ENCODE measurements around the gene IGFBP5.

IGFBP5 gene

GRCh38 chr2:216635701-216636550 is 59.4 kb downstream of the IGFBP5 start:
- H3K27ac ChIP-seq = no peak overlapping the region
- peaks cover 18 to 31% of the 10 kb centered on the region in 2 experiments for H3K4me1 ChIP-seq (ENCODE audit: control insufficient read depth in 1 of 2, insufficient read depth in 1 of 2, low read depth in 1 of 2, low read length in 1 of 2)
- no peaks in the 10 kb centered on the region for H3K36me3 ChIP-seq
- TF ChIP-seq, protein P1, sequence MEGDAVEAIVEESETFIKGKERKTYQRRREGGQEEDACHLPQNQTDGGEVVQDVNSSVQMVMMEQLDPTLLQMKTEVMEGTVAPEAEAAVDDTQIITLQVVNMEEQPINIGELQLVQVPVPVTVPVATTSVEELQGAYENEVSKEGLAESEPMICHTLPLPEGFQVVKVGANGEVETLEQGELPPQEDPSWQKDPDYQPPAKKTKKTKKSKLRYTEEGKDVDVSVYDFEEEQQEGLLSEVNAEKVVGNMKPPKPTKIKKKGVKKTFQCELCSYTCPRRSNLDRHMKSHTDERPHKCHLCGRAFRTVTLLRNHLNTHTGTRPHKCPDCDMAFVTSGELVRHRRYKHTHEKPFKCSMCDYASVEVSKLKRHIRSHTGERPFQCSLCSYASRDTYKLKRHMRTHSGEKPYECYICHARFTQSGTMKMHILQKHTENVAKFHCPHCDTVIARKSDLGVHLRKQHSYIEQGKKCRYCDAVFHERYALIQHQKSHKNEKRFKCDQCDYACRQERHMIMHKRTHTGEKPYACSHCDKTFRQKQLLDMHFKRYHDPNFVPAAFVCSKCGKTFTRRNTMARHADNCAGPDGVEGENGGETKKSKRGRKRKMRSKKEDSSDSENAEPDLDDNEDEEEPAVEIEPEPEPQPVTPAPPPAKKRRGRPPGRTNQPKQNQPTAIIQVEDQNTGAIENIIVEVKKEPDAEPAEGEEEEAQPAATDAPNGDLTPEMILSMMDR (IDR thresholded peaks at IDR 0.05) = no peak
- H3K4me3 ChIP-seq (ENCODE audit: low read depth in 1 of 2, low read length in 1 of 2) = no peak overlapping the region
- H3K9me3 ChIP-seq = no peaks in the 10 kb centered on the region
- peaks cover 68% of the 10 kb centered on the region for H3K27me3 ChIP-seq

DNA sequence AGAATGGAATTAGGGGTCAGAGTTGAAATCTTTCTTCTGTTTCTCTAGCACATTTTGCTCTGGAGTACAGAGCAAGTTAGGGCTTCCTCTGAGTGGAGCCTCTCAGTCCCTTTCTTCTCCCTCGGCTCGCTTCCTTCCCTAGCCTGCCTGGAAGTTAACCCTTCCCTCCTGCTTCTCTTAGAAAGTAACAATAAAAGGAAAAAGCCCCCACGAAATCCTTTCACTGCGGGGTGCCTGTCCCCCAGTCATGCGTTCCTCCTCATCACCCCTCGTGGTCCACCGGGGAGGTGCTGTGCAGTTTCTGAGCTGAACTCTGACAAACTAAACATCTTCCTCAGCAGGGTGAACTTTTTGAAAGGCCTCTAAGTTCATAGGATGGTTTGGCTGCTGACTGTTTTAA is 60.2 kb downstream of the IGFBP5 start:
- H3K9me3 ChIP-seq = no peaks in the 10 kb centered on the region
- peaks cover 18 to 31% of the 10 kb centered on the region in 2 experiments for H3K4me1 ChIP-seq (ENCODE audit: control insufficient read depth in 1 of 2, insufficient read depth in 1 of 2, low read depth in 1 of 2, low read length in 1 of 2)
- peaks cover 75% of the 10 kb centered on the region for H3K27me3 ChIP-seq
- peak overlapping the region in 1 of 2 experiments; percentile 48 for H3K4me3 ChIP-seq (ENCODE audit: low read depth in 1 of 2, low read length in 1 of 2)
- H3K27ac ChIP-seq = no peak overlapping the region
- TF ChIP-seq, protein P1 (IDR thresholded peaks at IDR 0.05) = no peak
- H3K36me3 ChIP-seq = no peaks in the 10 kb centered on the region

- Histone ChIP-seq H3K27me3 (peaks cover 81% of the 10 kb centered on the region), H3K9me3 (no peaks in the 10 kb centered on the region), H3K27ac (no peak overlapping the region), H3K4me3 (ENCODE audit: low read depth in 1 of 2, low read length in 1 of 2) (peak overlapping the region; percentile 35 to 48), H3K36me3 (no peaks in the 10 kb centered on the region), H3K4me1 (ENCODE audit: control insufficient read depth in 1 of 2, insufficient read depth in 1 of 2, low read depth in 1 of 2, low read length in 1 of 2) (peaks cover 18 to 31% of the 10 kb centered on the region in 2 experiments)
- TF ChIP-seq, protein P1 (IDR thresholded peaks at IDR 0.05) = no peak
Observed at GRCh38 chr2:216634370-216635148, 60.8 kb downstream of the IGFBP5 start.

GRCh38 chr2:216633616-216634369 is 61.6 kb downstream of the IGFBP5 start:
- no peaks in the 10 kb centered on the region for H3K36me3 ChIP-seq
- H3K4me3 ChIP-seq (ENCODE audit: low read depth in 1 of 2, low read length in 1 of 2) = peak overlapping the region; percentile 35 to 48
- H3K9me3 ChIP-seq = no peaks in the 10 kb centered on the region
- H3K4me1 ChIP-seq (ENCODE audit: control insufficient read depth in 1 of 2, insufficient read depth in 1 of 2, low read depth in 1 of 2, low read length in 1 of 2) = peaks cover 18 to 31% of the 10 kb centered on the region in 2 experiments
- H3K27ac ChIP-seq = no peak overlapping the region
- TF ChIP-seq, protein P1 (IDR thresholded peaks at IDR 0.05) = no peak
- peaks cover 82% of the 10 kb centered on the region for H3K27me3 ChIP-seq

- no peaks in the 10 kb centered on the region for H3K9me3 ChIP-seq
- H3K36me3 ChIP-seq = no peaks in the 10 kb centered on the region
- H3K27me3 ChIP-seq = peaks cover 87% of the 10 kb centered on the region
- TF ChIP-seq, protein P1 (IDR thresholded peaks at IDR 0.05) = no peak
- peaks cover 18 to 31% of the 10 kb centered on the region in 2 experiments for H3K4me1 ChIP-seq (ENCODE audit: control insufficient read depth in 1 of 2, insufficient read depth in 1 of 2, low read depth in 1 of 2, low read length in 1 of 2)
- peak within 1 kb of the TSS; percentile 35 to 48 for H3K4me3 ChIP-seq (ENCODE audit: low read depth in 1 of 2, low read length in 1 of 2)
- no peak within 1 kb of the TSS for H3K27ac ChIP-seq
Observed at GRCh38 chr2:216632952-216633615, 62.3 kb downstream of the IGFBP5 start, which contains the start of gene IGFBP2. Gene IGFBP2, plus strand, starts transcription at chr2:216633420. Its CDS starts 104 bp downstream, at chr2:216633524.

Data from neutrophil (primary cell).